Choroid plexus epithelial cell (primary cell): ENCODE results near the gene GYG1.

Experiments
- DNase-seq: peaks from one replicate; pipeline ENCODE4 v3.0.0-alpha.2; 2010; ENCODE audit warnings: low read depth
- H3K4me3 ChIP-seq: 2 replicates; pipeline ENCODE4 v1.5.1; 2011; ENCODE audit warnings: low read depth, mild to moderate bottlenecking, control low read depth, low read length, moderate library complexity
- CTCF ChIP-seq: conservative IDR thresholded peaks from 2 replicates; pipeline ENCODE4 v1.5.1; 2011; ENCODE audit warnings: low read depth, mild to moderate bottlenecking, control low read depth, inconsistent platforms, low read length, moderate library complexity

The GYG1 gene

DNA sequence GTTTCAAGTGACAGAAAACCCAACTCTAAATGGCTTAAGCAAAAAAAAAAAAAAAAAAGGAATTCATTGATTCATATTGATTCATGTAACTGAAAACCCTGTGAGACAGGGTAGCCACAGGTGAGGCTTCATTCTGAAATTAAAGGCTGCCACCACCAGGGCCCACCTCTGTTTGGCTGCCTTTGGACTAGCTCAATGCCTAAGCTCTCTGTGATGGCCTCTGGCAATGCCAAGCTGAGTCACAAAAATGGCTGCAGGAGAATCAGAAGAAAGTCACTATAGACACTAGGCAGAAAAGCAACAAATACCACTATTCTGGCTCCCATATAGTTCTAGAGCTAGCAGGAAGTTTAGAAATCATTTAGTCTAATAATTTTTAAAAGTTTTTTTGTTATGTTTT lies 38.2 kb upstream of the GYG1 start:
- no peak overlapping the region for H3K4me3 ChIP-seq
- TF ChIP-seq CTCF: no peak
- DNase-seq: no peak

DNA sequence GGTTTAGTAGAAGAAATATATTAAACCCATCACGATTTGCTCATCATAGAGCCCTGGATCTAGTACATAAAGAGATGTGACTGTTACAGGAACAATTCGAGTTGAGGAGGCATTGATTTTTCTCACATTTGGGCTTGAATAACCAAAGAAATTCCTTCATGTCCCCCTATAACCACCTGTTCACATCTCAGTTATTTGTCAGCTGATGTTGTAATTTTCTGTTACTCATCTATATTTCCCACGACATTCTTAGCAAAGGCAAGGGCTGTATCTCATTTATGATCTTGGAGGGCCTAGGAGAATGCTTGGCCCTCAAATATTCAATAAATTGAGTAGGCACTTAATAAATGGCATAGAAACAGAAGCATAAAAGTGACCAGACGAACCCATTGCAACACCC lies 36.4 kb upstream of the GYG1 start:
- H3K4me3 ChIP-seq: no peak overlapping the region
- no peak for DNase-seq
- TF ChIP-seq CTCF: no peak

- no peak overlapping the region for H3K4me3 ChIP-seq
- peak; percentile 79 for TF ChIP-seq CTCF
- peak; percentile 96 for DNase-seq
Measured at GRCh38 chr3:148955544-148956346, 35.6 kb upstream of the GYG1 start.

DNA sequence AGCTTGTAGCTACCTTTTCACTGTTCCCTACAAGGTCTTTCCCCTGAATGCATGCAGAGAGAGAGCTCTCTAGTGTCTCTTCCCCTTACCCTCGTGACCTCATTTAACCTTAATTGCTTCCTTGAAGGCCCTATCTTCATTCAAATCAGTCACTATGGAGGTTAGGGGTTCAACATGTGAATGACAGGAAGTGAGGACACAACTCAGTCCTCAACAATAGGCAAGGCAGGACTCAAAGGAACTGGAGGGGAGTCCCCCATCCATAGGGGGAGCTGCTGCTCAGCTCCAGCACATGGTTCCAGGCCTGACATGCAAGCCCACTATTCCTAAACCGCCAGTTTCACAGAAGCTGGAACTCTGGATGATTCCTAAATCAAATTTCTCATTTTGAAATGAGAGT lies 33.8 kb upstream of the GYG1 start:
- peak; percentile 43 for DNase-seq
- peak; percentile 53 for TF ChIP-seq CTCF
- H3K4me3 ChIP-seq: no peak overlapping the region

- DNase-seq: no peak
- H3K4me3 ChIP-seq: no peak overlapping the region
- no peak for TF ChIP-seq CTCF
Measured at GRCh38 chr3:148958696-148959095, 32.6 kb upstream of the GYG1 start.

GRCh38 chr3:148962513-148962912 lies 28.8 kb upstream of the GYG1 start:
- no peak overlapping the region for H3K4me3 ChIP-seq
- peak; percentile 54 for TF ChIP-seq CTCF
- peak; percentile 86 for DNase-seq

DNA sequence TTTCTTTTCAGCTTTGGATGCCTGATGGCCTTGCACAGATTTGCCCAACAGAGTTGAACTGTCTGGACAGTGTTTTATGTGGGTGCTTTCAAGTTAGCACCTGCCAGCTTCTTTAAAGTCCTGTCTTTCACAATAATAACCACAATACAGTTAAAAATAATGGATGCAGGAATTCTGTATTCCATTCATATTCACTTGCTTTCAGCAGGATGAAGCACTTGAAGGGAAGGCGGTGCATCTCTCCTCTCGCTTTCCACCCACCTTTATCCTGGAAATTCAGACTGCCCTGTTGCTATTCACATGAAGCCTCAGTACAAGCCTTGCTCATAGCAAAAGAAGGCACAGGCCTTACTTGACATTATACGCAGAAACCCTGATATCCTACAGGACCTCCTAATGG lies 26.5 kb upstream of the GYG1 start:
- no peak for DNase-seq
- TF ChIP-seq CTCF: no peak
- H3K4me3 ChIP-seq: no peak overlapping the region
